ENCODE results near the gene ASTL. TPM values are rescaled to one million over a fixed set of nuclear protein-coding genes. Genes with fewer than 3 reads are reported as not detected.

The ASTL gene
- polyA plus RNA-seq, 3 donors, result 0.71 TPM; not detected in 2

- no peak overlapping the region for H3K27ac ChIP-seq (ENCODE audit: low read depth in 1 of 2, low read length in 2 of 2)
- Mint-ChIP-seq H3K4me1 (peaks cover 13% of the 10 kb centered on the region), H3K9me3 (peaks cover 13 to 27% (median 21%) of the 10 kb centered on the region in 7 donors), H3K27me3 (ENCODE audit: low read depth in 3 of 3) (peaks cover 4 to 16% (median 8%) of the 10 kb centered on the region in 3 donors), H3K27ac (no peak overlapping the region), H3K4me3 (no peak overlapping the region), H3K36me3 (no peaks in the 10 kb centered on the region)
- no peaks in the 10 kb centered on the region for H3K36me3 ChIP-seq (replicated peaks in 1 of 2; ENCODE audit: control insufficient read depth in 1 of 2, insufficient read depth in 2 of 2, low read length in 2 of 2)
- 88% methylated on average over 6 of the region's 9 CpGs for WGBS (ENCODE audit: insufficient coverage)
- no peak overlapping the region for H2AFZ ChIP-seq (ENCODE audit: insufficient read depth, low read depth, low read length, poor library complexity, severe bottlenecking)
- H3K9me3 ChIP-seq (replicated peaks in 1 of 2; ENCODE audit: control insufficient read depth in 1 of 2, insufficient read depth in 1 of 2, low read length in 2 of 2), result peaks cover 11 to 18% of the 10 kb centered on the region in 2 donors
- H3K4me2 ChIP-seq (replicated peaks; ENCODE audit: extremely low read depth, low read length, poor library complexity, severe bottlenecking), result no peak overlapping the region
- DNase-seq, result no peak
- TF ChIP-seq CTCF (IDR thresholded peaks at IDR 0.05), result no peak
- no peaks in the 10 kb centered on the region for H4K20me1 ChIP-seq (ENCODE audit: insufficient read depth, low read length)
- H3K9ac ChIP-seq (ENCODE audit: insufficient read depth, low read length, poor library complexity, severe bottlenecking), result no peak overlapping the region
- intact Hi-C loops (cut with micrococcal nuclease), result no loop called here
- H3K79me2 ChIP-seq (ENCODE audit: insufficient read depth, low read length), result no peaks in the 10 kb centered on the region
- no peak overlapping the region for H3K4me3 ChIP-seq (replicated peaks in 1 of 3; ENCODE audit: low read depth in 2 of 3, low read length in 3 of 3)
- H3K4me1 ChIP-seq (ENCODE audit: control insufficient read depth in 1 of 2, insufficient read depth in 2 of 2, low read length in 2 of 2), result peaks cover 6 to 15% of the 10 kb centered on the region in 2 donors
- H3K27me3 ChIP-seq (ENCODE audit: control insufficient read depth in 2 of 2, insufficient read depth in 2 of 2, low read length in 2 of 2), result no peaks in the 10 kb centered on the region
These were observed 31.2 kb downstream of the ASTL start for GRCh38 chr2:96106991-96107707.

GRCh38 chr2:96105994-96106715 lies 32.1 kb downstream of the ASTL start:
- DNase-seq, result no peak
- Mint-ChIP-seq H3K36me3 (no peaks in the 10 kb centered on the region), H3K9me3 (peaks cover 13 to 27% (median 21%) of the 10 kb centered on the region in 7 donors), H3K4me1 (peaks cover 13% of the 10 kb centered on the region), H3K4me3 (no peak overlapping the region), H3K27me3 (ENCODE audit: low read depth in 3 of 3) (peaks cover 4 to 16% (median 8%) of the 10 kb centered on the region in 3 donors), H3K27ac (no peak overlapping the region)
- intact Hi-C loops (cut with micrococcal nuclease), result no loop called here
- no peak for TF ChIP-seq CTCF (IDR thresholded peaks at IDR 0.05)
- Histone ChIP-seq H3K4me1 (ENCODE audit: control insufficient read depth in 1 of 2, insufficient read depth in 2 of 2, low read length in 2 of 2) (peaks cover 6 to 15% of the 10 kb centered on the region in 2 donors), H3K4me2 (replicated peaks; ENCODE audit: extremely low read depth, low read length, poor library complexity, severe bottlenecking) (no peak overlapping the region), H4K20me1 (ENCODE audit: insufficient read depth, low read length) (no peaks in the 10 kb centered on the region), H3K4me3 (replicated peaks in 1 of 3; ENCODE audit: low read depth in 2 of 3, low read length in 3 of 3) (no peak overlapping the region), H3K9ac (ENCODE audit: insufficient read depth, low read length, poor library complexity, severe bottlenecking) (no peak overlapping the region), H2AFZ (ENCODE audit: insufficient read depth, low read depth, low read length, poor library complexity, severe bottlenecking) (no peak overlapping the region), H3K9me3 (replicated peaks in 1 of 2; ENCODE audit: control insufficient read depth in 1 of 2, insufficient read depth in 1 of 2, low read length in 2 of 2) (peaks cover 11 to 18% of the 10 kb centered on the region in 2 donors), H3K36me3 (replicated peaks in 1 of 2; ENCODE audit: control insufficient read depth in 1 of 2, insufficient read depth in 2 of 2, low read length in 2 of 2) (no peaks in the 10 kb centered on the region), H3K27me3 (ENCODE audit: control insufficient read depth in 2 of 2, insufficient read depth in 2 of 2, low read length in 2 of 2) (no peaks in the 10 kb centered on the region), H3K27ac (ENCODE audit: low read depth in 1 of 2, low read length in 2 of 2) (no peak overlapping the region), H3K79me2 (ENCODE audit: insufficient read depth, low read length) (no peaks in the 10 kb centered on the region)
- WGBS (ENCODE audit: insufficient coverage), result no CpG with 5 or more reads among the region's 8 CpGs
